Medulla oblongata (tissue), 1 donor: ENCODE measurements around the gene FUNDC2.

Experiments
- DNase-seq: peaks from one replicate; pipeline ENCODE4 v3.0.0-alpha.2; 2015; ENCODE audit errors: extremely low spot score

FUNDC2 gene

GRCh38 chrX:155069414-155069813 is 42.8 kb downstream of the FUNDC2 start:
- no peak for DNase-seq

GRCh38 chrX:155070038-155070437 is 43.4 kb downstream of the FUNDC2 start:
- no peak for DNase-seq

GRCh38 chrX:155070663-155070974 is 44.0 kb downstream of the FUNDC2 start:
- no peak for DNase-seq

GRCh38 chrX:155070975-155071693 is 44.5 kb downstream of the FUNDC2 start, which contains the start of the genes BRCC3, CMC4 and MTCP1:
TSS of gene BRCC3 (plus strand) at chrX:155071508. CDS start at chrX:155071528, 20 bp downstream.
TSS of gene CMC4 (minus strand) at chrX:155071136. CDS start at chrX:155064023, 7,113 bp downstream.
TSS of gene MTCP1 (minus strand) at chrX:155071136. CDS start at chrX:155066010, 5,126 bp downstream.
- DNase-seq = peak; percentile 80

GRCh38 chrX:155071694-155072280 is 45.1 kb downstream of the FUNDC2 start:
- peak; percentile 9 for DNase-seq

- DNase-seq = peak; percentile 9
Observed at GRCh38 chrX:155086202-155086840, 59.7 kb downstream of the FUNDC2 start.

GRCh38 chrX:155086961-155087735 is 60.5 kb downstream of the FUNDC2 start:
- DNase-seq = no peak

GRCh38 chrX:155094468-155095061 is 67.9 kb downstream of the FUNDC2 start:
- peak; percentile 7 for DNase-seq

GRCh38 chrX:155105919-155106318 is 79.3 kb downstream of the FUNDC2 start:
- no peak for DNase-seq

GRCh38 chrX:155108427-155108826 is 81.8 kb downstream of the FUNDC2 start:
- no peak for DNase-seq
